ENCODE data around the gene SEC22A. TPM values are rescaled to one million over a fixed set of nuclear protein-coding genes. Genes with fewer than 3 reads are reported as not detected.

The SEC22A gene
- total and polyA plus RNA-seq, 2 of the 8 experiments (the other 6 are each of a cell fraction or from before 2014, with no cell fraction given) = 10.6 to 17.1 TPM

DNA sequence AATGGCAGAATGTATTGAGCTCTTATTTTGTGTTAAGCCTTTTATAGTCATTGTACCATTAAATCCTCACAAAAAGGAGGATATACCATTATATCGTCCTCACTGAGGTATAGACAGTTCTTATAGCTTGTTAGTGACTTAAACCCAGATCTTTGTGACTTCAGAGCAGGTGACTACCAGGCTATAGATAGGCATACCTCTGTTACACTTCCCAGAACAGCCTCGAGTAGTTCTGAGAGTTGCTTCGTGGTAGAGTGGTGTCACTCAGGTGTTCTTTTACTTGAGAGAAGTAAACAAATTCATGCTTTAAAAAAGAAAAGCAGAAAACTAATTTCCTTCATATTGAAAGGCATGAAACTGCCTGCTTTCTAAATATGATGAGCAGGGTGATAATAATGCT lies 59.9 kb downstream of the SEC22A start (continued):
- TF ChIP-seq ASH2L (IDR thresholded peaks at IDR 0.05; ENCODE audit: low read length) = no peak
